ENCODE measurements around the gene TMCO5A. TPM values are rescaled to one million over a fixed set of nuclear protein-coding genes. Genes with fewer than 3 reads are reported as not detected.

Gene TMCO5A
- polyA plus RNA-seq, 1 experiment: not detected

- no peak for DNase-seq (ENCODE audit: low read depth, low spot score)
- TF ChIP-seq CTCF (IDR thresholded peaks at IDR 0.05; ENCODE audit: low read depth, low read length): no peak
- H3K4me3 ChIP-seq (ENCODE audit: low read depth, low read length): no peak overlapping the region
- POLR2A ChIA-PET: no interaction called here
- peaks cover 2% of the 10 kb centered on the region for H3K27me3 ChIP-seq (ENCODE audit: control insufficient read depth, insufficient read depth, low read length)
- H3K9me3 ChIP-seq (ENCODE audit: control insufficient read depth, insufficient read depth, low read length): no peaks in the 10 kb centered on the region; the same call in 1 of the 2 replicates
- H3K27ac ChIP-seq (ENCODE audit: low read depth, low read length): no peak overlapping the region
- CTCF ChIA-PET: interaction anchor here (1.7 kb wide), 1 partner anchor 18 kb away, joined by 3 read pairs; no protein-coding TSS in a partner anchor
Measured at GRCh38 chr15:37978231-37978630, 43.8 kb downstream of the TMCO5A start.

- no peak for DNase-seq (ENCODE audit: low read depth, low spot score)
- Histone ChIP-seq H3K27me3 (ENCODE audit: control insufficient read depth, insufficient read depth, low read length) (peaks cover 2% of the 10 kb centered on the region), H3K27ac (ENCODE audit: low read depth, low read length) (no peak overlapping the region), H3K4me3 (ENCODE audit: low read depth, low read length) (no peak overlapping the region), H3K9me3 (ENCODE audit: control insufficient read depth, insufficient read depth, low read length) (no peaks in the 10 kb centered on the region; the same call in 1 of the 2 replicates)
- ChIA-PET POLR2A (no interaction called here), CTCF (interaction anchor here (2.2 to 2.5 kb wide), 2 partner anchors 11 to 409 kb away, joined by 8 to 13 read pairs; no protein-coding TSS in a partner anchor)
- TF ChIP-seq CTCF (IDR thresholded peaks at IDR 0.05; ENCODE audit: low read depth, low read length): no peak
Measured at GRCh38 chr15:37979671-37980409, 45.4 kb downstream of the TMCO5A start.

GRCh38 chr15:37981201-37981600 is 46.8 kb downstream of the TMCO5A start:
- H3K27ac ChIP-seq (ENCODE audit: low read depth, low read length): no peak overlapping the region
- no peak for TF ChIP-seq CTCF (IDR thresholded peaks at IDR 0.05; ENCODE audit: low read depth, low read length)
- ChIA-PET POLR2A (no interaction called here), CTCF (interaction anchor here (0.6 to 2.5 kb wide), 9 partner anchors 10 to 407 kb away, joined by 3 to 14 read pairs (median 7); no protein-coding TSS in a partner anchor)
- DNase-seq (ENCODE audit: low read depth, low spot score): no peak
- no peaks in the 10 kb centered on the region; the same call in 1 of the 2 replicates for H3K9me3 ChIP-seq (ENCODE audit: control insufficient read depth, insufficient read depth, low read length)
- H3K27me3 ChIP-seq (ENCODE audit: control insufficient read depth, insufficient read depth, low read length): peaks cover 2% of the 10 kb centered on the region
- H3K4me3 ChIP-seq (ENCODE audit: low read depth, low read length): no peak overlapping the region

GRCh38 chr15:37981775-37982174 is 47.3 kb downstream of the TMCO5A start:
- Histone ChIP-seq H3K27me3 (ENCODE audit: control insufficient read depth, insufficient read depth, low read length) (peaks cover 2% of the 10 kb centered on the region), H3K27ac (ENCODE audit: low read depth, low read length) (no peak overlapping the region), H3K9me3 (ENCODE audit: control insufficient read depth, insufficient read depth, low read length) (no peaks in the 10 kb centered on the region; the same call in 1 of the 2 replicates), H3K4me3 (ENCODE audit: low read depth, low read length) (no peak overlapping the region)
- ChIA-PET CTCF (interaction anchor here (0.5 to 2.5 kb wide), 11 partner anchors 10 to 681 kb away, joined by 3 to 14 read pairs (median 7); no protein-coding TSS in a partner anchor), POLR2A (no interaction called here)
- peak; percentile 68 for TF ChIP-seq CTCF (IDR thresholded peaks at IDR 0.05; ENCODE audit: low read depth, low read length)
- no peak for DNase-seq (ENCODE audit: low read depth, low spot score)

- CTCF ChIA-PET: no interaction called here
- H3K27me3 ChIP-seq (ENCODE audit: control insufficient read depth, insufficient read depth, low read length): peaks cover 2% of the 10 kb centered on the region
- H3K9me3 ChIP-seq (ENCODE audit: control insufficient read depth, insufficient read depth, low read length): no peaks in the 10 kb centered on the region
- no peak for TF ChIP-seq CTCF (IDR thresholded peaks at IDR 0.05; ENCODE audit: low read depth, low read length)
- H3K4me3 ChIP-seq (ENCODE audit: low read depth, low read length): no peak overlapping the region
- POLR2A ChIA-PET: interaction anchor here (0.6 kb wide), 1 partner anchor 77 kb away, joined by 3 read pairs; no protein-coding TSS in a partner anchor
- DNase-seq (ENCODE audit: low read depth, low spot score): no peak
- no peak overlapping the region for H3K27ac ChIP-seq (ENCODE audit: low read depth, low read length)
Measured at GRCh38 chr15:37984368-37984767, 49.9 kb downstream of the TMCO5A start.

All from AG04450 (cell line).